ENCODE measurements around the gene SP5. TPM values are rescaled to one million over a fixed set of nuclear protein-coding genes. Genes with fewer than 3 reads are reported as not detected.

Gene SP5
- total and polyA plus RNA-seq, 9 of the 15 experiments (the other 6 are each of a cell fraction or from before 2014, with no cell fraction given): 0.03 to 1.7 (median 0.16) TPM; not detected in 1

- TF ChIP-seq ZNF609 (CRISPR knock-in tag; IDR thresholded peaks at IDR 0.05; ENCODE audit: borderline replicate concordance) (0 out of 2 replicates have a peak, but pooled peaks have one; percentile 1), DEAF1 (CRISPR knock-in tag; IDR thresholded peaks at IDR 0.05) (no peak), NR1H2 (CRISPR knock-in tag; IDR thresholded peaks at IDR 0.05) (no peak)
- TF ChIP-seq, protein P1, sequence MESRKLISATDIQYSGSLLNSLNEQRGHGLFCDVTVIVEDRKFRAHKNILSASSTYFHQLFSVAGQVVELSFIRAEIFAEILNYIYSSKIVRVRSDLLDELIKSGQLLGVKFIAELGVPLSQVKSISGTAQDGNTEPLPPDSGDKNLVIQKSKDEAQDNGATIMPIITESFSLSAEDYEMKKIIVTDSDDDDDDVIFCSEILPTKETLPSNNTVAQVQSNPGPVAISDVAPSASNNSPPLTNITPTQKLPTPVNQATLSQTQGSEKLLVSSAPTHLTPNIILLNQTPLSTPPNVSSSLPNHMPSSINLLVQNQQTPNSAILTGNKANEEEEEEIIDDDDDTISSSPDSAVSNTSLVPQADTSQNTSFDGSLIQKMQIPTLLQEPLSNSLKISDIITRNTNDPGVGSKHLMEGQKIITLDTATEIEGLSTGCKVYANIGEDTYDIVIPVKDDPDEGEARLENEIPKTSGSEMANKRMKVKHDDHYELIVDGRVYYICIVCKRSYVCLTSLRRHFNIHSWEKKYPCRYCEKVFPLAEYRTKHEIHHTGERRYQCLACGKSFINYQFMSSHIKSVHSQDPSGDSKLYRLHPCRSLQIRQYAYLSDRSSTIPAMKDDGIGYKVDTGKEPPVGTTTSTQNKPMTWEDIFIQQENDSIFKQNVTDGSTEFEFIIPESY (CRISPR knock-in tag; IDR thresholded peaks at IDR 0.05): peak; percentile 86
Measured at GRCh38 chr2:170713543-170714380, 1.4 kb upstream of the SP5 start (continued).
